Measurements from ENCODE around the gene COQ10A. TPM values are rescaled to one million over a fixed set of nuclear protein-coding genes. Genes with fewer than 3 reads are reported as not detected.

Gene COQ10A
- polyA plus RNA-seq (2012; ENCODE audit: insufficient read length, low read depth), result 13.5 TPM

- no peak for TF ChIP-seq FOXP2 (optimal IDR thresholded peaks at IDR 0.05; ENCODE audit: borderline replicate concordance, extremely low read depth, extremely low read length, insufficient read depth)
- TF ChIP-seq TAF1 (IDR thresholded peaks at IDR 0.05; ENCODE audit: borderline replicate concordance, insufficient read depth, low read length), result peak; percentile 47; the same call in 1 of the 2 replicates
- peak; percentile 88 for TF ChIP-seq POLR2AphosphoS5 (IDR thresholded peaks at IDR 0.05; ENCODE audit: low read depth, low read length)
These were observed at the start of gene COQ10A for GRCh38 chr12:56266693-56267442. Gene COQ10A (plus strand): TSS chr12:56266942. CDS start chr12:56267119, 177 bp downstream.

GRCh38 chr12:56219840-56220239 lies 46.9 kb upstream of the COQ10A start:
- TF ChIP-seq TAF1 (IDR thresholded peaks at IDR 0.05; ENCODE audit: borderline replicate concordance, insufficient read depth, low read length) (no peak), REST (IDR thresholded peaks at IDR 0.05; ENCODE audit: insufficient read depth in 1 of 2, low read depth in 2 of 2, low read length in 2 of 2) (no peak), POLR2AphosphoS5 (IDR thresholded peaks at IDR 0.05; ENCODE audit: low read depth, low read length) (no peak), FOXP2 (optimal IDR thresholded peaks at IDR 0.05; ENCODE audit: borderline replicate concordance, extremely low read depth, extremely low read length, insufficient read depth) (no peak), SIN3A (IDR thresholded peaks at IDR 0.05; ENCODE audit: borderline replicate concordance, insufficient read depth, low read length) (no peak)

- no peak for TF ChIP-seq POLR2AphosphoS5 (IDR thresholded peaks at IDR 0.05; ENCODE audit: low read depth, low read length)
- no peak for TF ChIP-seq TAF1 (IDR thresholded peaks at IDR 0.05; ENCODE audit: borderline replicate concordance, insufficient read depth, low read length)
- no peak for TF ChIP-seq SIN3A (IDR thresholded peaks at IDR 0.05; ENCODE audit: borderline replicate concordance, insufficient read depth, low read length)
- TF ChIP-seq REST (IDR thresholded peaks at IDR 0.05; ENCODE audit: insufficient read depth in 1 of 2, low read depth in 2 of 2, low read length in 2 of 2), result no peak
- TF ChIP-seq FOXP2 (optimal IDR thresholded peaks at IDR 0.05; ENCODE audit: borderline replicate concordance, extremely low read depth, extremely low read length, insufficient read depth), result no peak
These were observed 46.0 kb upstream of the COQ10A start for GRCh38 chr12:56220611-56221231.

- TF ChIP-seq FOXP2 (optimal IDR thresholded peaks at IDR 0.05; ENCODE audit: borderline replicate concordance, extremely low read depth, extremely low read length, insufficient read depth) (no peak), POLR2AphosphoS5 (IDR thresholded peaks at IDR 0.05; ENCODE audit: low read depth, low read length) (no peak), SIN3A (IDR thresholded peaks at IDR 0.05; ENCODE audit: borderline replicate concordance, insufficient read depth, low read length) (no peak)
These were observed 45.4 kb upstream of the COQ10A start for GRCh38 chr12:56221232-56221756.

GRCh38 chr12:56221757-56222530 lies 44.8 kb upstream of the COQ10A start, which contains the start of gene RNF41:
Gene RNF41 (minus strand): TSS chr12:56221922. CDS start chr12:56214047, 7,875 bp downstream.
- TF ChIP-seq TAF1 (IDR thresholded peaks at IDR 0.05; ENCODE audit: borderline replicate concordance, insufficient read depth, low read length), result peak; percentile 89
- no peak for TF ChIP-seq SIN3A (IDR thresholded peaks at IDR 0.05; ENCODE audit: borderline replicate concordance, insufficient read depth, low read length)
- TF ChIP-seq FOXP2 (optimal IDR thresholded peaks at IDR 0.05; ENCODE audit: borderline replicate concordance, extremely low read depth, extremely low read length, insufficient read depth), result peak; percentile 46
- peak; percentile 94 for TF ChIP-seq POLR2AphosphoS5 (IDR thresholded peaks at IDR 0.05; ENCODE audit: low read depth, low read length)
- peak in 1 of 2 experiments; percentile 47; a peak in 1 of 4 replicates for TF ChIP-seq REST (IDR thresholded peaks at IDR 0.05; ENCODE audit: insufficient read depth in 1 of 2, low read depth in 2 of 2, low read length in 2 of 2)

All from PFSK-1 (cell line).